DMS 273 treated with DMSO at 0.1 percent for 48 hours (cell line): Measurements from ENCODE around the gene LRRC55.

Experiments used
- DNase-seq: peaks from one replicate; lab custom pipeline; 2025; lab: John Stamatoyannopoulos, UW

The LRRC55 gene

GRCh38 chr11:57181678-57182305 is at the start of gene LRRC55:
TSS of gene LRRC55 (plus strand) at chr11:57181953. CDS start at chr11:57182023, 70 bp downstream.
- DNase-seq: no peak

GRCh38 chr11:57133366-57134038 is 48.3 kb upstream of the LRRC55 start:
- no peak for DNase-seq

- no peak for DNase-seq
Measured at GRCh38 chr11:57134284-57134683, 47.5 kb upstream of the LRRC55 start.

- no peak for DNase-seq
Measured at GRCh38 chr11:57135020-57135751, 46.6 kb upstream of the LRRC55 start.

- DNase-seq: no peak
Measured at GRCh38 chr11:57140568-57140967, 41.2 kb upstream of the LRRC55 start.

- no peak for DNase-seq
Measured at GRCh38 chr11:57143459-57143858, 38.3 kb upstream of the LRRC55 start.

- no peak for DNase-seq
Measured at GRCh38 chr11:57144075-57144474, 37.7 kb upstream of the LRRC55 start.

GRCh38 chr11:57144531-57145320 is 37.0 kb upstream of the LRRC55 start:
- no peak for DNase-seq

- no peak for DNase-seq
Measured at GRCh38 chr11:57146301-57146700, 35.5 kb upstream of the LRRC55 start.

GRCh38 chr11:57148621-57149020 is 33.1 kb upstream of the LRRC55 start:
- DNase-seq: no peak

GRCh38 chr11:57150454-57150917 is 31.3 kb upstream of the LRRC55 start:
- no peak for DNase-seq

GRCh38 chr11:57152134-57152533 is 29.6 kb upstream of the LRRC55 start:
- no peak for DNase-seq

GRCh38 chr11:57153448-57153847 is 28.3 kb upstream of the LRRC55 start:
- DNase-seq: no peak

- no peak for DNase-seq
Measured at GRCh38 chr11:57154739-57155138, 27.0 kb upstream of the LRRC55 start.

- no peak for DNase-seq
Measured at GRCh38 chr11:57155400-57155799, 26.4 kb upstream of the LRRC55 start.

GRCh38 chr11:57155838-57156607 is 25.7 kb upstream of the LRRC55 start:
- no peak for DNase-seq

GRCh38 chr11:57156928-57157327 is 24.8 kb upstream of the LRRC55 start:
- no peak for DNase-seq

GRCh38 chr11:57157624-57158023 is 24.1 kb upstream of the LRRC55 start:
- no peak for DNase-seq

GRCh38 chr11:57158180-57158579 is 23.6 kb upstream of the LRRC55 start:
- DNase-seq: no peak

- DNase-seq: no peak
Measured at GRCh38 chr11:57158599-57158998, 23.2 kb upstream of the LRRC55 start.

GRCh38 chr11:57160665-57161064 is 21.1 kb upstream of the LRRC55 start:
- no peak for DNase-seq
